GM23338 (cell line): Measurements from ENCODE around the gene KCNQ1OT1. TPM values are rescaled to one million over a fixed set of nuclear protein-coding genes. Genes with fewer than 3 reads are reported as not detected.

Experiments used
- ATAC-seq: fragments of 200-7000 bp; cut with Tn5 transposase; 3 replicates; pipeline ENCODE4 v1.9.1; 2020
- DNase-seq: peaks from one replicate; pipeline ENCODE4 v3.0.0-alpha.2; 2015; ENCODE audit warnings: low spot score
- H2AFZ ChIP-seq: fragments of 200-600 bp; sonication (generic); 2 replicates; pipeline ENCODE4 v1.8.0; 2016; ENCODE audit warnings: antibody characterized with exemption, mild to moderate bottlenecking, moderate library complexity
- H3F3A ChIP-seq: fragments of 200-600 bp; sonication (generic); replicated peaks from 2 replicates; pipeline ENCODE4 v1.8.0; 2017; ENCODE audit warnings: antibody characterized with exemption, mixed run types, low read depth
- H3K27ac ChIP-seq: fragments of 200-600 bp; sonication (generic); 2 replicates; pipeline ENCODE4 v1.6.1; 2016; ENCODE audit warnings: low read depth
- H3K27me3 ChIP-seq: fragments of 200-600 bp; sonication (generic); 2 replicates; pipeline ENCODE4 v1.8.0; 2016; ENCODE audit warnings: mild to moderate bottlenecking, mixed run types, moderate library complexity; ENCODE audit not compliant: insufficient read depth
- H3K36me3 ChIP-seq: fragments of 200-600 bp; sonication (generic); 2 replicates; pipeline ENCODE4 v1.8.0; 2016; ENCODE audit warnings: mild to moderate bottlenecking; ENCODE audit not compliant: insufficient read depth
- H3K4me1 ChIP-seq: fragments of 200-600 bp; sonication (generic); 2 replicates; pipeline ENCODE4 v1.8.0; 2016; ENCODE audit warnings: mild to moderate bottlenecking, moderate library complexity; ENCODE audit not compliant: insufficient read depth
- H3K4me2 ChIP-seq: fragments of 200-600 bp; sonication (generic); 2 replicates; pipeline ENCODE4 v1.7.1; 2017; ENCODE audit warnings: mixed run types
- H3K4me3 ChIP-seq: fragments of 200-600 bp; sonication (generic); 2 replicates; pipeline ENCODE4 v1.6.1; 2016; ENCODE audit warnings: mixed run types
- H3K79me2 ChIP-seq: fragments of 200-600 bp; sonication (generic); replicated peaks from 2 replicates; pipeline ENCODE4 v1.8.0; 2017; ENCODE audit warnings: mild to moderate bottlenecking; ENCODE audit not compliant: insufficient read depth
- H3K9me2 ChIP-seq: fragments of 200-600 bp; sonication (generic); 2 replicates; pipeline ENCODE4 v1.8.0; 2017; ENCODE audit not compliant: insufficient read depth
- H4K20me1 ChIP-seq: fragments of 200-600 bp; sonication (generic); replicated peaks from 2 replicates; pipeline ENCODE4 v1.8.0; 2017; ENCODE audit warnings: mild to moderate bottlenecking; ENCODE audit not compliant: insufficient read depth
- H3K27ac Mint-ChIP-seq: 2 replicates; pipeline ENCODE4 v1.8.0; 2020; ENCODE audit warnings: inconsistent platforms, mild to moderate bottlenecking, moderate library complexity, mixed read lengths
- H3K27me3 Mint-ChIP-seq: 3 replicates; pipeline ENCODE4 v1.8.0; 2022; ENCODE audit warnings: low read depth, mild to moderate bottlenecking, moderate library complexity, mixed read lengths, inconsistent platforms; ENCODE audit not compliant: insufficient read depth, poor library complexity
- H3K36me3 Mint-ChIP-seq: 3 replicates; pipeline ENCODE4 v1.8.0; 2021; ENCODE audit warnings: low read depth, mild to moderate bottlenecking, inconsistent platforms, moderate library complexity, mixed read lengths
- H3K4me1 Mint-ChIP-seq: 3 replicates; pipeline ENCODE4 v1.8.0; 2020; ENCODE audit warnings: mild to moderate bottlenecking, inconsistent platforms, mixed read lengths
- H3K4me3 Mint-ChIP-seq: 3 replicates; pipeline ENCODE4 v1.8.0; 2021; ENCODE audit warnings: moderate library complexity, mild to moderate bottlenecking, inconsistent platforms, mixed read lengths
- H3K9me3 Mint-ChIP-seq: 3 replicates; pipeline ENCODE4 v1.8.0; 2020; ENCODE audit warnings: moderate library complexity, mild to moderate bottlenecking, inconsistent platforms, mixed read lengths
- EZH2phosphoT487 ChIP-seq: fragments of 200-600 bp; sonication (generic); IDR thresholded peaks from one replicate; pipeline ENCODE4 v1.8.1; 2018; ENCODE audit warnings: antibody characterized with exemption; ENCODE audit not compliant: unreplicated experiment
- JUNB ChIP-seq: IDR thresholded peaks from one replicate; pipeline ENCODE4 v1.6.1; 2016; ENCODE audit warnings: antibody characterized with exemption; ENCODE audit not compliant: unreplicated experiment
- NANOG ChIP-seq: IDR thresholded peaks from 2 replicates; pipeline ENCODE4 v1.6.1; 2016; ENCODE audit warnings: antibody characterized with exemption, borderline replicate concordance
- POLR2AphosphoS5 ChIP-seq: IDR thresholded peaks from 2 replicates; pipeline ENCODE4 v1.6.1; 2016; ENCODE audit warnings: antibody characterized with exemption, low read depth
- STAT1 ChIP-seq: IDR thresholded peaks from one replicate; pipeline ENCODE4 v1.6.1; 2016; ENCODE audit warnings: antibody characterized with exemption; ENCODE audit not compliant: unreplicated experiment
- ZNF114 ChIP-seq: fragments of 250-450 bp; sonication (Bioruptor Pico); IDR thresholded peaks from 2 replicates; pipeline ENCODE4 v1.5.0; 2020; ENCODE audit warnings: mild to moderate bottlenecking, moderate library complexity
- ZNF331 ChIP-seq: fragments of 250-450 bp; sonication (Bioruptor Pico); IDR thresholded peaks from 2 replicates; pipeline ENCODE4 v1.5.0; 2020; ENCODE audit warnings: low read depth, mild to moderate bottlenecking, moderate library complexity
- polyA plus RNA-seq: library from polyadenylated mRNA; unstranded; fragments of >200 nt; fragmentation: Nextera tagmentation; extraction: Ambion mirVana; gene quantifications from 2 replicates; pipeline ENCODE4 v1.2.1, GENCODE V29; 2016
- total RNA-seq: library from RNA; depleted of rRNA; stranded (reverse); fragments of >200 nt; shearing (Covaris generic); gene quantifications from 2 replicates; pipeline ENCODE4 v1.2.3, GENCODE V29; 2014
- TF ChIP-seq, protein P1 (sequence below), 2 experiments: fragments of 200-600 bp in 1 of 2; sonication (generic) in 1 of 2; conservative IDR thresholded peaks; 2 replicates each; pipeline versions ENCODE4 v1.5.1 to v1.6.1; 2016 to 2017; ENCODE audit warnings: antibody characterized with exemption in 2 of 2, low read depth in 2 of 2, mild to moderate bottlenecking in 2 of 2, moderate library complexity in 1 of 2

KCNQ1OT1 gene
- total and polyA plus RNA-seq, 2 experiments from 2014 or later: 1.5 to 4.2 TPM

DNA sequence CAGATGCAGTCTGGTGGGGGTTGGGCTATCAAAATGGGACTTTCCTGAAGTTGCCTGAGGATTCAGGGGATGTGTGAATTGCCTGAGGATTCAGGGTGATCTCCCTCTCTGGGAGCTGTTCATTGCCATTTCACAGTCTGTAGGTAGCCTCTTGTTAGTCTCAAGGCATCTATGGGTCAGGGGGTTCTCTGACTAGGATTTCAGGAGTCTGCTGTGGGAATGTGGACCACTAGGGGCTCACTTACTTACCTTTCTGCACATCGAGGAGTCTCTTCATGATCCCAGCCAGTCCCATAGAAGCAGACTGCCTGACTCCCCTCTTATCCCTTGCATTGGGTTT is 54.0 kb downstream of the KCNQ1OT1 start:
- no peaks in the 10 kb centered on the region for H4K20me1 ChIP-seq
- Mint-ChIP-seq H3K27ac (no peak overlapping the region), H3K36me3 (peaks cover 91% of the 10 kb centered on the region), H3K4me3 (no peak overlapping the region), H3K9me3 (peaks cover 100% of the 10 kb centered on the region), H3K27me3 (peaks cover 92% of the 10 kb centered on the region), H3K4me1 (no peaks in the 10 kb centered on the region)
- no peak overlapping the region for H2AFZ ChIP-seq
- H3F3A ChIP-seq: no peaks in the 10 kb centered on the region
- peaks cover 100% of the 10 kb centered on the region for H3K27me3 ChIP-seq
- H3K4me3 ChIP-seq: no peak overlapping the region
- ATAC-seq (peak; percentile 31; the same call in 1 of the 3 replicates), DNase-seq (no peak)
- H3K79me2 ChIP-seq: no peaks in the 10 kb centered on the region
- H3K4me2 ChIP-seq: no peak overlapping the region
- no peak for TF ChIP-seq ZNF331
- TF ChIP-seq, protein P1, sequence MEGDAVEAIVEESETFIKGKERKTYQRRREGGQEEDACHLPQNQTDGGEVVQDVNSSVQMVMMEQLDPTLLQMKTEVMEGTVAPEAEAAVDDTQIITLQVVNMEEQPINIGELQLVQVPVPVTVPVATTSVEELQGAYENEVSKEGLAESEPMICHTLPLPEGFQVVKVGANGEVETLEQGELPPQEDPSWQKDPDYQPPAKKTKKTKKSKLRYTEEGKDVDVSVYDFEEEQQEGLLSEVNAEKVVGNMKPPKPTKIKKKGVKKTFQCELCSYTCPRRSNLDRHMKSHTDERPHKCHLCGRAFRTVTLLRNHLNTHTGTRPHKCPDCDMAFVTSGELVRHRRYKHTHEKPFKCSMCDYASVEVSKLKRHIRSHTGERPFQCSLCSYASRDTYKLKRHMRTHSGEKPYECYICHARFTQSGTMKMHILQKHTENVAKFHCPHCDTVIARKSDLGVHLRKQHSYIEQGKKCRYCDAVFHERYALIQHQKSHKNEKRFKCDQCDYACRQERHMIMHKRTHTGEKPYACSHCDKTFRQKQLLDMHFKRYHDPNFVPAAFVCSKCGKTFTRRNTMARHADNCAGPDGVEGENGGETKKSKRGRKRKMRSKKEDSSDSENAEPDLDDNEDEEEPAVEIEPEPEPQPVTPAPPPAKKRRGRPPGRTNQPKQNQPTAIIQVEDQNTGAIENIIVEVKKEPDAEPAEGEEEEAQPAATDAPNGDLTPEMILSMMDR (conservative IDR thresholded peaks at IDR 0.05; ENCODE audit: low read depth in 2 of 2): 0 out of 4 replicates have a peak, but pooled peaks of 1 of the 2 experiments have one; percentile 18
- no peak overlapping the region for H3K27ac ChIP-seq
- H3K9me2 ChIP-seq: no peaks in the 10 kb centered on the region
- H3K4me1 ChIP-seq: no peaks in the 10 kb centered on the region
- H3K36me3 ChIP-seq: peaks cover 42% of the 10 kb centered on the region

DNA sequence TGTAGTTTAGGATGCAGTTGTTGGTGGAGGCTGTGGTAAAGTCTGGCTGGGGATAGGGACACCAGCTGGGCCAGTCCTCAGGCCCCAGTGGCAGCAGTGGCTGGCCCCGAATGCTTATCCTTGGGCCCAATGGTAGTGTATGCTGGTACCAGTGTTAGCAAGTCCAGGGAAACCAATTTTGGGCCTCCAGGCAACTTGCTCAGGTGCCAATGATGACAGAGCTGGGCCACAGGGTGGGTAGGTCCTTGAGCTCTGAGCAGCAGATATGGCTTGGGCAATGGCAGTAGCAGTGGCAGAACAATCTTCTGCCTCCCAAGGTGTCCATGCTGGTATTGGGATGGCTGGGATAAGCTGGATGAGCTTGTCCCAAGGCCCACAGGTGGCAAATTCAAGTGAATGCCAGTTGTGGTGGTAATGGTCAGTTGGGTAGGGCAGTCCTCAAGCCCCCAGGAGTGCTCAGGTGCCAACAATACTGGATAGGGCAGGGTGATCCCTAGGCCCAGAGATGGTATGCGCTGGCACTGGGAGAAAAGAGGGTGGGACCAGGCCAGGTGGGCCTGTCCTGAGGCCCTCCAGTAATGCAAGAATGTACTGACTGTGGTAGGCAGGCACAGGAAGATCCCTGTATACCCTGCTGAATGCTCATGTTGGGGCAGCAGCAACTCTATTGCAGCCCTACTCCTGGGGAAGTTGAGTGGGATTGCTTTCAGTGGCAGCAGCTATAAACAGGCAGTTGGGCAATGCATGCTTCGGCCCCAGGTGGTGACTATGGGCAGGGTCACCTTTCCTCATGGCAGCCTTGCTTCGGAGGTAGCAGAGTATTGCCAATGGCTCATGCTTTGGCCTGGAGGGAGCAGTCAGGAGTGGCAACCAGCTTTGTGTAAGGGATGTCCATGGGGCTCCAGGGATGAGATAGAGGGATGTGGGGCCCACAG is 54.7 kb downstream of the KCNQ1OT1 start:
- peaks cover 92% of the 10 kb centered on the region for H3K36me3 Mint-ChIP-seq

DNA sequence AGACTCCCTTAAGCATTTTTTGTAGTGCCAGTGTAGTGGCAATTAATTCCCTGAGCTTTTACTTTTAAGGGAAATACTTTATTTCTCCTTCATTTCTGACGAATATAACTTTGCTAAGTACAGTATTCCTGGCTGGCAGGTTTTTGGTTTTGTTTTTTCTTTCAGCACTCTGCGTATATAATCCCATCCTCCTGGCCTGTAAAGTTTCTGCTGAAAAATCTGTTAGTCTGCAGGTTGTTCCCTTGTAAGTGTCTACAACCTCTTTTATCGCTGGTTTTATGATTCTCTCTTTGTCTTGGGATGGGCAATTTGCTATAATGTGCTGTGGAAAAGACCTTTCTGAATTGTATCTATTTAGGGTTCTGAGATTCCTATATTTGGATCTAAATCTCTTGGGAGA is 56.0 kb downstream of the KCNQ1OT1 start:
- no peaks in the 10 kb centered on the region for H3K4me1 ChIP-seq
- no peaks in the 10 kb centered on the region for H3K79me2 ChIP-seq
- no peak for DNase-seq
- H4K20me1 ChIP-seq: no peaks in the 10 kb centered on the region
- H3K4me2 ChIP-seq: no peak overlapping the region
- H3K27ac ChIP-seq: no peak overlapping the region
- H3K4me3 ChIP-seq: no peak overlapping the region
- no peak for ATAC-seq
- no peak overlapping the region for H2AFZ ChIP-seq
- TF ChIP-seq STAT1: no peak
- TF ChIP-seq NANOG: no peak
- no peak for TF ChIP-seq ZNF114 (CRISPR knock-in tag)
- no peak for TF ChIP-seq POLR2AphosphoS5
- no peak for TF ChIP-seq EZH2phosphoT487
- TF ChIP-seq, protein P1 (conservative IDR thresholded peaks at IDR 0.05; ENCODE audit: low read depth in 2 of 2): no peak
- H3K9me2 ChIP-seq: no peaks in the 10 kb centered on the region
- Mint-ChIP-seq H3K36me3 (peaks cover 91% of the 10 kb centered on the region), H3K4me1 (no peaks in the 10 kb centered on the region), H3K4me3 (no peak overlapping the region), H3K27me3 (peaks cover 91% of the 10 kb centered on the region), H3K9me3 (peaks cover 100% of the 10 kb centered on the region), H3K27ac (no peak overlapping the region)
- H3K27me3 ChIP-seq: peaks cover 100% of the 10 kb centered on the region
- H3F3A ChIP-seq: no peaks in the 10 kb centered on the region
- peaks cover 35% of the 10 kb centered on the region for H3K36me3 ChIP-seq

More for the DNA sequence above, 54.7 kb downstream of the KCNQ1OT1 start:
- H3K27me3 Mint-ChIP-seq: peaks cover 92% of the 10 kb centered on the region
- Histone ChIP-seq H4K20me1 (no peaks in the 10 kb centered on the region), H3K27me3 (peaks cover 100% of the 10 kb centered on the region), H3K27ac (no peak overlapping the region), H3K4me2 (no peak overlapping the region), H3K79me2 (no peaks in the 10 kb centered on the region), H3K4me3 (no peak overlapping the region), H3K9me2 (no peaks in the 10 kb centered on the region), H3K36me3 (peaks cover 39% of the 10 kb centered on the region), H3K4me1 (no peaks in the 10 kb centered on the region), H3F3A (no peaks in the 10 kb centered on the region), H2AFZ (no peak overlapping the region)
- TF ChIP-seq ZNF331 (no peak), JUNB (no peak), STAT1 (no peak), ZNF114 (CRISPR knock-in tag) (no peak)
- no peak overlapping the region for H3K27ac Mint-ChIP-seq
- H3K9me3 Mint-ChIP-seq: peaks cover 100% of the 10 kb centered on the region
- H3K4me1 Mint-ChIP-seq: no peaks in the 10 kb centered on the region
- H3K4me3 Mint-ChIP-seq: no peak overlapping the region
- DNase-seq: no peak
- no peak for ATAC-seq
